Smooth muscle cell (in vitro differentiated cells): ENCODE data around the gene RNF103. TPM values are rescaled to one million over a fixed set of nuclear protein-coding genes. Genes with fewer than 3 reads are reported as not detected.

Experiments used
- DNase-seq: peaks from one replicate; lab custom pipeline; 2025; ENCODE audit not compliant: unreplicated experiment; lab: John Stamatoyannopoulos, UW
- H2AFZ ChIP-seq: fragments of 200-600 bp; sonication (generic); 2 replicates; pipeline ENCODE4 v1.6.0; 2016; ENCODE audit warnings: antibody characterized with exemption, low read depth, mild to moderate bottlenecking
- H3F3A ChIP-seq: fragments of 200-600 bp; sonication (generic); 2 replicates; pipeline ENCODE4 v1.6.0; 2017; ENCODE audit warnings: antibody characterized with exemption, low read depth
- H3K27ac ChIP-seq: fragments of 200-600 bp; sonication (generic); 2 replicates; pipeline ENCODE4 v1.5.1; 2016; ENCODE audit warnings: low read depth, mild to moderate bottlenecking
- H3K27me3 ChIP-seq: fragments of 200-600 bp; sonication (generic); 2 replicates; pipeline ENCODE4 v1.6.1; 2016; ENCODE audit warnings: low read depth, mild to moderate bottlenecking
- H3K36me3 ChIP-seq: fragments of 200-600 bp; sonication (generic); 2 replicates; pipeline ENCODE4 v1.5.1; 2016; ENCODE audit warnings: low read depth
- H3K4me1 ChIP-seq: fragments of 200-600 bp; sonication (generic); 2 replicates; pipeline ENCODE4 v1.5.1; 2016; ENCODE audit warnings: low read depth
- H3K4me2 ChIP-seq: fragments of 200-600 bp; sonication (generic); 2 replicates; pipeline ENCODE4 v1.6.0; 2016; ENCODE audit warnings: mild to moderate bottlenecking
- H3K4me3 ChIP-seq: fragments of 200-600 bp; sonication (generic); 2 replicates; pipeline ENCODE4 v1.5.1; 2016; ENCODE audit warnings: mild to moderate bottlenecking
- H3K79me2 ChIP-seq: fragments of 200-600 bp; sonication (generic); 2 replicates; pipeline ENCODE4 v1.6.0; 2016; ENCODE audit warnings: low read depth, mild to moderate bottlenecking
- H3K9ac ChIP-seq: fragments of 200-600 bp; sonication (generic); 2 replicates; pipeline ENCODE4 v1.6.0; 2016; ENCODE audit warnings: low read depth
- H3K9me3 ChIP-seq: fragments of 200-600 bp; sonication (generic); replicated peaks from 2 replicates; pipeline ENCODE4 v1.5.1; 2016; ENCODE audit warnings: low read depth
- H4K20me1 ChIP-seq: fragments of 200-600 bp; sonication (generic); 2 replicates; pipeline ENCODE4 v1.6.0; 2016; ENCODE audit warnings: low read depth
- CTCF ChIP-seq: fragments of 200-600 bp; sonication (generic); IDR thresholded peaks from 2 replicates; pipeline ENCODE4 v1.5.1; 2017; ENCODE audit warnings: borderline replicate concordance, mild to moderate bottlenecking, antibody characterized with exemption; ENCODE audit not compliant: insufficient read depth, poor library complexity, severe bottlenecking
- WGBS: methylation state at CpG from one replicate; pipeline ENCODE4 v1.1.7; 2016; ENCODE audit warnings: low lambda C conversion rate; 5-methylcytosine and 5-hydroxymethylcytosine counted together
- polyA plus RNA-seq: library from polyadenylated mRNA; unstranded; fragments of >200 nt; fragmentation: Nextera tagmentation; extraction: Ambion mirVana; gene quantifications from 2 replicates; pipeline ENCODE4 v1.2.1, GENCODE V29; 2016
- total RNA-seq: library from RNA; depleted of rRNA; stranded (reverse); fragments of >200 nt; gene quantifications from 2 replicates; pipeline ENCODE4 v1.2.3, GENCODE V29; 2014

RNF103 gene
- total and polyA plus RNA-seq, 2 experiments from 2014 or later = 14.8 to 21.5 TPM

GRCh38 chr2:86634352-86634751 is 10.7 kb upstream of the RNF103 start:
- 91% methylated on average over 6 of the region's 6 CpGs for WGBS
- H3K4me3 ChIP-seq = no peak overlapping the region
- H4K20me1 ChIP-seq = no peaks in the 10 kb centered on the region
- no peak for TF ChIP-seq CTCF
- no peak overlapping the region for H3K27ac ChIP-seq
- H3K4me2 ChIP-seq = no peak overlapping the region
- no peaks in the 10 kb centered on the region for H3K9me3 ChIP-seq
- no peak for DNase-seq
- no peaks in the 10 kb centered on the region for H3K36me3 ChIP-seq
- H3K4me1 ChIP-seq = no peaks in the 10 kb centered on the region
- no peak overlapping the region for H3K9ac ChIP-seq
- no peaks in the 10 kb centered on the region for H3F3A ChIP-seq
- H3K79me2 ChIP-seq = no peaks in the 10 kb centered on the region
- H3K27me3 ChIP-seq = no peaks in the 10 kb centered on the region
- no peak overlapping the region for H2AFZ ChIP-seq

- H3K36me3 ChIP-seq = no peaks in the 10 kb centered on the region
- H3F3A ChIP-seq = no peaks in the 10 kb centered on the region
- 92% methylated on average over 5 of the region's 5 CpGs for WGBS
- no peak overlapping the region for H3K4me2 ChIP-seq
- H3K27ac ChIP-seq = no peak overlapping the region
- H3K4me1 ChIP-seq = no peaks in the 10 kb centered on the region
- H3K4me3 ChIP-seq = no peak overlapping the region
- H4K20me1 ChIP-seq = no peaks in the 10 kb centered on the region
- H3K9me3 ChIP-seq = no peaks in the 10 kb centered on the region
- DNase-seq = no peak
- no peaks in the 10 kb centered on the region for H3K79me2 ChIP-seq
- H2AFZ ChIP-seq = no peak overlapping the region
- no peak for TF ChIP-seq CTCF
- H3K9ac ChIP-seq = no peak overlapping the region
- no peaks in the 10 kb centered on the region for H3K27me3 ChIP-seq
Observed at GRCh38 chr2:86633155-86633651, 9.5 kb upstream of the RNF103 start.

DNA sequence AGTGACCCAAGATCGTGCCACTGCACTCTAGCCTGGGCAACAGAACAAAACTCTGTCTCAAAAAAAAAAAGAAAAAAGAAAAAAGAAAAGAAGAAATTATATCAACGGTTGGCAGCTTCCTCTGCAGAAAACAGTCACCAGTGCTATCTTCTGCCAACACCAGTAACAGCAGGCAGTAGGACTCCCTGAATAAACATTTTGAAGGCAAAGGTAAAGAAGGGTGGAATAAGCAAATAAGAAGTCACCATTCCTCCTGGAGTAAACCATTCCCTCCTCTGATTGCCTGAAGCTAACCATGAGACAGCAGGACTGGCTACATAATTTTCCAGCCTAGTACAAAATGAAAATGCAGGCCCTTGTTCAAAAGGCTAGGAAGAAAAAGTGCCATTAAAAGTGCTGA is 9.0 kb upstream of the RNF103 start:
- DNase-seq = no peak
- Histone ChIP-seq H4K20me1 (no peaks in the 10 kb centered on the region), H3K9me3 (no peaks in the 10 kb centered on the region), H3K27me3 (no peaks in the 10 kb centered on the region), H3K4me1 (no peaks in the 10 kb centered on the region), H2AFZ (no peak overlapping the region), H3K4me2 (no peak overlapping the region), H3F3A (no peaks in the 10 kb centered on the region), H3K4me3 (no peak overlapping the region), H3K9ac (no peak overlapping the region), H3K79me2 (no peaks in the 10 kb centered on the region), H3K36me3 (no peaks in the 10 kb centered on the region), H3K27ac (no peak overlapping the region)
- TF ChIP-seq CTCF = no peak
- 95% methylated on average over 2 of the region's 2 CpGs for WGBS

GRCh38 chr2:86631846-86632485 is 8.3 kb upstream of the RNF103 start:
- 70% methylated on average over 10 of the region's 10 CpGs for WGBS
- no peak overlapping the region for H3K4me2 ChIP-seq
- no peak overlapping the region for H3K9ac ChIP-seq
- H3K9me3 ChIP-seq = no peaks in the 10 kb centered on the region
- no peak for DNase-seq
- no peaks in the 10 kb centered on the region for H3F3A ChIP-seq
- no peaks in the 10 kb centered on the region for H3K4me1 ChIP-seq
- no peaks in the 10 kb centered on the region for H3K27me3 ChIP-seq
- H4K20me1 ChIP-seq = no peaks in the 10 kb centered on the region
- H3K79me2 ChIP-seq = no peaks in the 10 kb centered on the region
- H2AFZ ChIP-seq = no peak overlapping the region
- no peak overlapping the region for H3K27ac ChIP-seq
- no peaks in the 10 kb centered on the region for H3K36me3 ChIP-seq
- TF ChIP-seq CTCF = no peak
- H3K4me3 ChIP-seq = no peak overlapping the region
